H9 (cell line): ENCODE data around the gene ARMC10. TPM values are rescaled to one million over a fixed set of nuclear protein-coding genes. Genes with fewer than 3 reads are reported as not detected.

ENCODE experiments used
- DNase-seq: peaks from one replicate; pipeline ENCODE4 v3.0.0-alpha.2; 2017
- H2AFZ ChIP-seq: one replicate; pipeline ENCODE4 v1.6.1; 2013; ENCODE audit warnings: mild to moderate bottlenecking, low read length, control low read depth, moderate library complexity
- H2AK5ac ChIP-seq: 2 replicates; pipeline ENCODE4 v1.6.1; 2013; ENCODE audit warnings: low read length, control low read depth, mixed read lengths; ENCODE audit not compliant: insufficient read length
- H2BK120ac ChIP-seq: one replicate; pipeline ENCODE4 v1.6.1; 2013; ENCODE audit warnings: low read depth, mild to moderate bottlenecking, low read length, control low read depth, inconsistent platforms; ENCODE audit not compliant: poor library complexity, severe bottlenecking
- H2BK12ac ChIP-seq: 2 replicates; pipeline ENCODE4 v1.6.1; 2013; ENCODE audit warnings: low read length, control low read depth, mixed read lengths, low read depth; ENCODE audit not compliant: insufficient read length
- H2BK15ac ChIP-seq: 2 replicates; pipeline ENCODE4 v1.6.1; 2013; ENCODE audit warnings: low read depth, low read length, control low read depth
- H2BK20ac ChIP-seq: one replicate; pipeline ENCODE4 v1.6.1; 2013; ENCODE audit warnings: low read depth, mild to moderate bottlenecking, low read length, control low read depth, inconsistent platforms; ENCODE audit not compliant: poor library complexity, severe bottlenecking
- H2BK5ac ChIP-seq: 2 replicates; pipeline ENCODE4 v1.6.1; 2013; ENCODE audit warnings: low read length, control low read depth, mixed read lengths; ENCODE audit not compliant: insufficient read length
- H3K14ac ChIP-seq: 2 replicates; pipeline ENCODE4 v1.6.1; 2013; ENCODE audit warnings: low read length, control low read depth; ENCODE audit not compliant: insufficient read depth
- H3K18ac ChIP-seq: 2 replicates; pipeline ENCODE4 v1.6.1; 2013; ENCODE audit warnings: low read depth, mild to moderate bottlenecking, mixed read lengths, low read length, control low read depth; ENCODE audit not compliant: insufficient read length
- H3K23ac ChIP-seq: 2 replicates; pipeline ENCODE4 v1.6.1; 2013; ENCODE audit warnings: low read length, control low read depth, mixed read lengths, low read depth; ENCODE audit not compliant: insufficient read length
- H3K23me2 ChIP-seq: 2 replicates; pipeline ENCODE4 v1.6.1; 2013; ENCODE audit warnings: low read depth, mild to moderate bottlenecking, mixed read lengths, low read length, control low read depth; ENCODE audit not compliant: insufficient read length, poor library complexity, severe bottlenecking
- H3K27ac ChIP-seq: 2 replicates; pipeline ENCODE4 v1.5.1; 2013; ENCODE audit warnings: low read length, control low read depth, mixed read lengths, low read depth; ENCODE audit not compliant: insufficient read length
- H3K27me3 ChIP-seq: 2 replicates; pipeline ENCODE4 v1.6.1; 2013; ENCODE audit warnings: low read length, control low read depth, inconsistent platforms; ENCODE audit not compliant: insufficient read depth
- H3K4ac ChIP-seq: 2 replicates; pipeline ENCODE4 v1.6.1; 2013; ENCODE audit warnings: low read depth, mild to moderate bottlenecking, control low read depth, inconsistent platforms, low read length, moderate library complexity
- H3K4me1 ChIP-seq: 2 replicates; pipeline ENCODE4 v1.6.1; 2013; ENCODE audit warnings: low read length, control low read depth, inconsistent platforms; ENCODE audit not compliant: insufficient read depth
- H3K4me2 ChIP-seq: 2 replicates; pipeline ENCODE4 v1.6.1; 2013; ENCODE audit warnings: low read length, control low read depth, mixed read lengths; ENCODE audit not compliant: insufficient read length, insufficient read depth
- H3K56ac ChIP-seq: 2 replicates; pipeline ENCODE4 v1.6.1; 2013; ENCODE audit warnings: low read depth, mild to moderate bottlenecking, mixed read lengths, low read length, control low read depth; ENCODE audit not compliant: insufficient read length
- H3K79me1 ChIP-seq: 2 replicates; pipeline ENCODE4 v1.6.1; 2013; ENCODE audit warnings: low read depth, mild to moderate bottlenecking, moderate library complexity, low read length, control low read depth, inconsistent platforms; ENCODE audit not compliant: insufficient read depth, poor library complexity, severe bottlenecking
- H3K79me2 ChIP-seq: 2 replicates; pipeline ENCODE4 v1.6.1; 2013; ENCODE audit warnings: low read length, control low read depth, inconsistent platforms; ENCODE audit not compliant: insufficient read depth
- H3K9ac ChIP-seq: 2 replicates; pipeline ENCODE4 v1.6.1; 2013; ENCODE audit warnings: low read length, control low read depth, mixed read lengths; ENCODE audit not compliant: insufficient read length; ENCODE audit errors: extremely low read depth
- H3K9me3 ChIP-seq: one replicate; pipeline ENCODE4 v1.6.1; 2013; ENCODE audit warnings: low read depth, low read length, inconsistent platforms; ENCODE audit not compliant: control insufficient read depth
- H3T11ph ChIP-seq: one replicate; pipeline ENCODE4 v1.6.1; 2013; ENCODE audit warnings: mild to moderate bottlenecking, low read length, control low read depth, inconsistent platforms
- H4K20me1 ChIP-seq: one replicate; pipeline ENCODE4 v1.6.1; 2013; ENCODE audit not compliant: control insufficient read depth, insufficient read length, insufficient read depth
- H4K5ac ChIP-seq: 2 replicates; pipeline ENCODE4 v1.6.1; 2013; ENCODE audit warnings: low read depth, mild to moderate bottlenecking, mixed read lengths, low read length, control low read depth; ENCODE audit not compliant: insufficient read length
- H4K8ac ChIP-seq: replicated peaks from 2 replicates; pipeline ENCODE4 v1.6.1; 2013; ENCODE audit warnings: low read length, control low read depth, mixed read lengths, low read depth; ENCODE audit not compliant: insufficient read length
- H4K91ac ChIP-seq: 2 replicates; pipeline ENCODE4 v1.6.1; 2013; ENCODE audit warnings: low read depth, mild to moderate bottlenecking, moderate library complexity, mixed read lengths, low read length, control low read depth; ENCODE audit not compliant: insufficient read length
- H3K27ac Mint-ChIP-seq, 3 experiments: 2 replicates in 2 of 3; 3 replicates in 1 of 3; pipeline ENCODE4 v1.8.0; 2020 to 2021; ENCODE audit warnings: mixed read lengths in 3 of 3, mild to moderate bottlenecking in 1 of 3, moderate library complexity in 1 of 3
- H3K27me3 Mint-ChIP-seq: 2 replicates; pipeline ENCODE4 v1.8.0; 2021; ENCODE audit warnings: low read depth, mild to moderate bottlenecking, moderate library complexity, mixed read lengths
- H3K36me3 Mint-ChIP-seq, 3 experiments: 2 replicates in 2 of 3; 3 replicates in 1 of 3; pipeline ENCODE4 v1.8.0; 2020 to 2021; ENCODE audit warnings: low read depth in 3 of 3, mixed read lengths in 3 of 3; ENCODE audit not compliant: insufficient read depth in 1 of 3
- H3K4me1 Mint-ChIP-seq, 2 experiments: 2 replicates each; pipeline ENCODE4 v1.8.0; 2020; ENCODE audit warnings: mixed read lengths in 2 of 2
- H3K4me3 Mint-ChIP-seq, 2 experiments: 2 replicates in 1 of 2; 3 replicates in 1 of 2; pipeline ENCODE4 v1.8.0; 2020 to 2021; ENCODE audit warnings: mild to moderate bottlenecking in 2 of 2, mixed read lengths in 2 of 2, moderate library complexity in 1 of 2
- H3K9me3 Mint-ChIP-seq, 2 experiments: 2 replicates in 1 of 2; 3 replicates in 1 of 2; pipeline ENCODE4 v1.8.0; 2020; ENCODE audit warnings: mild to moderate bottlenecking in 2 of 2, mixed read lengths in 2 of 2, moderate library complexity in 1 of 2
- WGBS: extraction: QIAGEN DNeasy Blood & Tissue Kit; methylation state at CpG from one replicate; pipeline ENCODE4 v1.1.7; 2013; ENCODE audit warnings: missing lambda C conversion rate, low lambda C conversion rate, mixed read lengths; ENCODE audit not compliant: insufficient read length; ENCODE audit errors: extremely low coverage; 5-methylcytosine and 5-hydroxymethylcytosine counted together
- total RNA-seq: library from RNA; stranded (reverse); gene quantifications from 2 replicates; pipeline ENCODE4 v1.2.1, GENCODE V29; 2021
- TF ChIP-seq, protein P1 (sequence below): fragments of 200-600 bp; sonication (generic); conservative IDR thresholded peaks from 3 replicates; pipeline ENCODE4 v1.8.0; 2021; ENCODE audit warnings: antibody characterized with exemption, mild to moderate bottlenecking

The ARMC10 gene
- total RNA-seq, 1 experiment from 2014 or later, result 46.8 TPM

DNA sequence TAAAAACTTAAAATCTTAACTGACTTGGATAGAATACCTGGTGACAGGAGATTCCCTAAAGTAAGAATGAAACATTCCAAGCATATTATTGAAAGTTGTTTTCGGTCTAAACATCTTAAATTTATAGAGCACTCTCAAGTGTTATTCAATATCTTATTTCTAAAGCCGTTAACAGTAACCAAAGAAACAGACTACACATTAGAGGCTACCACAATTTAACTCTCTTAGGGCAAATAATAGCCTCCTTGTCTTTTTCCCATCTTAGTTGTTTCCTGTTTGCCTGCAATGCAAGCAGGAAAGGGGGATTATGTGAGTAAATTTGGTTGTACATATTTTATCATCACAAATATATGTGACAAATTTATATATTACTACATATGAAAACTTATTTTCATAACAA lies 42.5 kb downstream of the ARMC10 start:
- DNase-seq, result no peak
- no peak overlapping the region for H3K4ac ChIP-seq
- no peak overlapping the region for H3K27ac ChIP-seq
- no peak overlapping the region for H3K23ac ChIP-seq
- no peak overlapping the region for H2BK15ac ChIP-seq
- no peaks in the 10 kb centered on the region for H3K4me1 ChIP-seq
- no peaks in the 10 kb centered on the region for H3K9me3 ChIP-seq
- Mint-ChIP-seq H3K4me3 (no peak overlapping the region), H3K4me1 (no peaks in the 10 kb centered on the region), H3K27me3 (no peaks in the 10 kb centered on the region), H3K36me3 (peaks cover 8 to 13% (median 12%) of the 10 kb centered on the region in 3 experiments; a peak in 6 of 7 replicates), H3K27ac (no peak overlapping the region), H3K9me3 (no peaks in the 10 kb centered on the region)
- H3K18ac ChIP-seq, result no peak overlapping the region
- H2BK5ac ChIP-seq, result no peak overlapping the region
- no peaks in the 10 kb centered on the region for H3K27me3 ChIP-seq
- WGBS, result no CpG with 5 or more reads among the region's 2 CpGs
- no peak overlapping the region for H2BK20ac ChIP-seq
- no peak overlapping the region for H4K5ac ChIP-seq
- no peaks in the 10 kb centered on the region; the same call in 1 of the 2 replicates for H3K79me2 ChIP-seq
- H3K9ac ChIP-seq, result no peak overlapping the region
- no peak overlapping the region for H2AFZ ChIP-seq
- no peaks in the 10 kb centered on the region for H3K79me1 ChIP-seq
- no peak overlapping the region for H3T11ph ChIP-seq
- TF ChIP-seq, protein P1, sequence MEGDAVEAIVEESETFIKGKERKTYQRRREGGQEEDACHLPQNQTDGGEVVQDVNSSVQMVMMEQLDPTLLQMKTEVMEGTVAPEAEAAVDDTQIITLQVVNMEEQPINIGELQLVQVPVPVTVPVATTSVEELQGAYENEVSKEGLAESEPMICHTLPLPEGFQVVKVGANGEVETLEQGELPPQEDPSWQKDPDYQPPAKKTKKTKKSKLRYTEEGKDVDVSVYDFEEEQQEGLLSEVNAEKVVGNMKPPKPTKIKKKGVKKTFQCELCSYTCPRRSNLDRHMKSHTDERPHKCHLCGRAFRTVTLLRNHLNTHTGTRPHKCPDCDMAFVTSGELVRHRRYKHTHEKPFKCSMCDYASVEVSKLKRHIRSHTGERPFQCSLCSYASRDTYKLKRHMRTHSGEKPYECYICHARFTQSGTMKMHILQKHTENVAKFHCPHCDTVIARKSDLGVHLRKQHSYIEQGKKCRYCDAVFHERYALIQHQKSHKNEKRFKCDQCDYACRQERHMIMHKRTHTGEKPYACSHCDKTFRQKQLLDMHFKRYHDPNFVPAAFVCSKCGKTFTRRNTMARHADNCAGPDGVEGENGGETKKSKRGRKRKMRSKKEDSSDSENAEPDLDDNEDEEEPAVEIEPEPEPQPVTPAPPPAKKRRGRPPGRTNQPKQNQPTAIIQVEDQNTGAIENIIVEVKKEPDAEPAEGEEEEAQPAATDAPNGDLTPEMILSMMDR, result no peak
- H3K14ac ChIP-seq, result no peak overlapping the region
- no peak overlapping the region for H4K91ac ChIP-seq
- no peaks in the 10 kb centered on the region for H3K23me2 ChIP-seq
- H2BK120ac ChIP-seq, result no peak overlapping the region
- no peak overlapping the region for H4K8ac ChIP-seq
- H3K56ac ChIP-seq, result no peak overlapping the region
- H2BK12ac ChIP-seq, result no peak overlapping the region
- no peak overlapping the region for H3K4me2 ChIP-seq
- no peak overlapping the region for H2AK5ac ChIP-seq
- H4K20me1 ChIP-seq, result no peaks in the 10 kb centered on the region
